HEK293 (cell line): ENCODE results near the gene UBXN11.

Source experiments
- CTCF ChIP-seq: fragments of 450-650 bp; formaldehyde crosslinking; IDR thresholded peaks from 2 replicates; pipeline ENCODE4 v1.5.1; 2016; ENCODE audit warnings: missing biosample characterization, missing genetic modification characterization
- SP3 ChIP-seq: fragments of 450-650 bp; formaldehyde crosslinking; IDR thresholded peaks from 2 replicates; pipeline ENCODE4 v1.5.1; 2016; ENCODE audit warnings: missing biosample characterization, missing genetic modification characterization
- ZNF530 ChIP-seq: fragments of 450-650 bp; formaldehyde crosslinking; IDR thresholded peaks from 2 replicates; pipeline ENCODE4 v1.5.1; 2016; ENCODE audit warnings: low read depth, missing biosample characterization, missing genetic modification characterization
- ZNF777 ChIP-seq: fragments of 450-650 bp; formaldehyde crosslinking; IDR thresholded peaks from 2 replicates; pipeline ENCODE4 v1.5.1; 2017; ENCODE audit warnings: missing biosample characterization, missing genetic modification characterization, borderline replicate concordance

- TF ChIP-seq ZNF530 (tag by site-specific recombination) (no peak), CTCF (tag by site-specific recombination) (peak; percentile 27), SP3 (tag by site-specific recombination) (no peak), ZNF777 (no peak)
Measured at GRCh38 chr1:26234644-26235370, 71.6 kb downstream of the UBXN11 start.
